HG03103 (cell line): ENCODE data around the gene SHC1.
A peak's percentile ranks its signal among the peaks of the same experiment; 100 is the strongest.

Experiments
- ATAC-seq: cut with Tn5 transposase; IDR thresholded peaks from one replicate; pipeline ENCODE4 v1.9.1; 2021; ENCODE audit warnings: low read depth; ENCODE audit not compliant: unreplicated experiment

The SHC1 gene

DNA sequence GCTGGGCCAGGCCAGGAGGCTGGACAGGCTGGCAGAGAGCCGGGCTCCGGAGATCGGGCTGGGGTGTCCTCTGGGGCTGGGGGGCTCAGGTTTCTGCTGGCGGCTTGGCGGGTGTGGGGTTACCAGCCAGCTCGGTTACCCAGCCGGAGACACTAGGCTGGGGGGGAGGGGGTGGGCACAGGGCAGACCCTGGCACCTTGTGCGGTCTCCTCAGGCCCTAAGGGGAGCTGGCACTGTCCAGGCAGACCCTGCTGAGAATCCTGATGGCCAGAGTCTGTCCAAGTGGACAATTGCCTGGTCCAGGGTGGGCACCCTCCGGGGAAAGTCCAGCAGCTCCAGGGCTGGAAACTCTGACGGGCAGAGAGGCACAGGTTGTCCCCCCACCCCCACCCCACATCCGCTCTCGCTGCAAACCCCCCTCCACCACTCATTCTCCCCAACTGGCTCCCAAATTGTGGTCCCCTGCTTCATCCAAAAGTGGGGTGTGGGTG lies 38.7 kb upstream of the SHC1 start:
- no peak for ATAC-seq

GRCh38 chr1:155008015-155008941 lies 37.7 kb upstream of the SHC1 start:
- ATAC-seq = no peak

- ATAC-seq = no peak
Measured at GRCh38 chr1:155007251-155007828, 36.8 kb upstream of the SHC1 start.

GRCh38 chr1:155006601-155007101 lies 36.1 kb upstream of the SHC1 start:
- ATAC-seq = no peak

- ATAC-seq = no peak
Measured at GRCh38 chr1:155005076-155006011, 34.8 kb upstream of the SHC1 start.

DNA sequence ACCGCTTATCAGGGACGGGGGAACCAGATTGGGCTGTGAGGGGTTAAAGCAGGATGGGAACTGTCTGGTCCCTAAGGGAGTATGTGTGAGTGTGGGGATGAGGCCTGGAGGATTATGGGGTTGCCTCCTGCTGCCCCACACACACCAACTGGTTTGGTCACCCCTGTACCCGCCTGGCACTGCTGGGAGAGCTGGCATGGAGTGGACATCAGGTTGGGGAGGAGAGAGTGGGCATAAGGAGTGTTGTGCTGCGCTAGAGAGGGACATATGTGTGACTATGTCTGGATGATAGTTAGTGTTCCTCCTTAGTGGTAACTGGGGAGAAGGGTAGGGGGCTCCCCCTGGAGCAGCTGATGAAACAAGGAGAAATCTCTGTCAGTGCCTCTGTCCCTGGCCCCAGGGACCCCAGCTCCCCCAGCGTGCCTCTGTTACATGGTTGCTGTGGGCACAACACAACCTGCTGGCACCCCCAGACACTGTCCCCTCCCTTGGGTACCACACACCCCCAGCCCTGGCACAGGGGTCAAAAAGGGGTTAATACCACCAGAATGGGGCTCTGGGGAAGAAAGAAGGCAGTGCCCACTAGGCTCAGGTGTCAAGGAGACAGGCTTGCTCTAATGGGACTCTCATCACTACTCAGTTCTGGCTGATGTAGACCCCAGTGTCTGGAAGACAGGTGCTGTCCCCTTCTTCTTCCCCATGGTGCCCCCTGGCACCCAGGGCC lies 34.0 kb upstream of the SHC1 start:
- ATAC-seq = no peak

DNA sequence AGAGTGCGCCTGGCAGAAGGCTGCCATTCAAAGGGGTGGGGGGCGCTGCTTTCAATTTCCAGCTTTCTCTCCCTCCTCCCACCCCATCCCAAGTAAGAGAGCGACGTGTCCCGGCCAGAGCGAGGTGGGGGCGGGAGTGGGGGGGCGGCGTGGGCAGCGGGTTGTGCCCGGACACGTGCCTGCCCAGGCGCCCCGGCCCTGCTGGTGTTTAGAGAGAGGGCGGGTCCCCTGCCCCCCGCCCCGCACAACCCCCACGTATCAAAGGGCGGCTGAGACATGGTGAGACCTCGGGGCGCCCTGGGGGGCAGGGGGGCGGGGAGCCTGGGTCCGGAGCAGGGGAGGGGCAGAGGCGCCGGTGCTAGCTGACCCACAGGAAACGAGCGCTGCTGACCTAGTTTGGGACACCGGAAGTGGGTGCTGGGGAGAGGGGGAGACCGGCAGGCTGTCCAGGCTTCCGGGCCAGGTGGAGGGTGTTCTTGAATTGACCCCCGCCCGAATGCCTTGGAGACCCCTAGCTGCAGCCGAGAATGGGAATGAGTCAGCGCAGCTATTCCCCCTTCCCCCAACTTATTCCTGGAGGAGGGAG lies 33.3 kb upstream of the SHC1 start:
- no peak for ATAC-seq

GRCh38 chr1:155003227-155003765 lies 32.7 kb upstream of the SHC1 start:
- ATAC-seq = no peak

GRCh38 chr1:155002464-155003226 lies 32.1 kb upstream of the SHC1 start, which contains the start of gene ZBTB7B:
ZBTB7B (plus strand) TSS chr1:155002802; CDS start chr1:155014661, 11,859 bp downstream.
- no peak for ATAC-seq

- peak; percentile 50 for ATAC-seq
Measured at GRCh38 chr1:155001675-155002463, 31.3 kb upstream of the SHC1 start.

DNA sequence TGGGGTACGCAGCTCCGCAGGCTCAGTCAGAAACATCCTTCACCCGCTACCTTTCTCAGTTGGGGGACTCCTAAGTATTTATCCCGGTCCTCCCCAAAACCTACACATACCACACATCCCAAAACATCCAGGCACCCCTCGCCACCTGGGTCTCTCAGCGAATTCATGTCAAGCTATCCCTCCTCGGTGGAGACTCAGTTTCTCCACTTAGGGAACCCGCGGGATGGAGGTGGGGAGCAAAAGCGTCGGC lies 30.8 kb upstream of the SHC1 start:
- ATAC-seq = peak; percentile 16

GRCh38 chr1:155000726-155001424 lies 30.3 kb upstream of the SHC1 start:
- peak; percentile 31 for ATAC-seq

DNA sequence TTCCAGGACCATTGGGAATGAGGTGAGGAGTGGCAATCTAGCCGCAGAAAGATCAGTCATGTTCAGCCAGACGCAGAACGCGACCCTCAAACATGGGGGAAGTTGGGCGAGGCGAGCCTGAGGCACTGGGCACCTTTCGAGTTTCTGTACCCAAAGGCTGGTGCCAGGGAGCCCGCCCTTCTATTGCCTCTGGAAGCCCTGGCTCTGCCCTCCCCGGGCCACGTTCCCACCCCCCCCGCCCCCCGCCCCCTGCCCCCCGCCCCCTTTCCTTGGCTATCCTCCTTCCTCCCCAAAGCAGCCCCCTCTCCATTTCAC lies 29.8 kb upstream of the SHC1 start:
- ATAC-seq = no peak

GRCh38 chr1:154999571-155000410 lies 29.2 kb upstream of the SHC1 start:
- no peak for ATAC-seq

GRCh38 chr1:154998818-154999570 lies 28.4 kb upstream of the SHC1 start:
- ATAC-seq = no peak

- no peak for ATAC-seq
Measured at GRCh38 chr1:154998201-154998780, 27.7 kb upstream of the SHC1 start.
